Stimulated activated CD4-positive, alpha-beta T cell treated with anti-CD3 and anti-CD28 coated beads, Interleukin-15, amount 100 ng/mL, for 1 hour (primary cell): ENCODE measurements around the gene ANP32E.
A peak's percentile ranks its signal among the peaks of the same experiment; 100 is the strongest.

Source experiments
- DNase-seq, 2 donors: peaks; one replicate each; pipeline ENCODE4 v3.0.0-alpha.2; 2020; ENCODE audit warnings: low read depth in 1 of 2, low spot score in 1 of 2

The ANP32E gene

GRCh38 chr1:150235852-150236613 lies at the start of gene ANP32E:
Gene ANP32E, minus strand, starts transcription at chr1:150236112. Its CDS starts 326 bp downstream, at chr1:150235786.
- DNase-seq, result peak; percentile 78 to 90

GRCh38 chr1:150283260-150283659 lies 47.3 kb upstream of the ANP32E start:
- no peak for DNase-seq

GRCh38 chr1:150282558-150282958 lies 46.6 kb upstream of the ANP32E start:
- peak in 1 of 2 donors; percentile 3 for DNase-seq

GRCh38 chr1:150281758-150282557 lies 46.0 kb upstream of the ANP32E start, which contains the start of gene CIART:
Gene CIART, plus strand, starts transcription at chr1:150282554. Its CDS starts 714 bp downstream, at chr1:150283268.
- DNase-seq, result peak; percentile 47 to 49

- peak; percentile 13 to 39 for DNase-seq
Measured at GRCh38 chr1:150281221-150281757, 45.4 kb upstream of the ANP32E start.

- no peak for DNase-seq
Measured at GRCh38 chr1:150280138-150280707, 44.3 kb upstream of the ANP32E start.

- no peak for DNase-seq
Measured at GRCh38 chr1:150273311-150273710, 37.4 kb upstream of the ANP32E start.

- no peak for DNase-seq
Measured at GRCh38 chr1:150271291-150271959, 35.5 kb upstream of the ANP32E start.

- DNase-seq, result no peak
Measured at GRCh38 chr1:150269451-150269850, 33.5 kb upstream of the ANP32E start.

GRCh38 chr1:150268705-150269403 lies 32.9 kb upstream of the ANP32E start, which contains the start of gene APH1A:
Gene APH1A, minus strand, starts transcription at chr1:150269016. Its CDS starts 206 bp downstream, at chr1:150268810.
- DNase-seq, result peak; percentile 79 to 84

- peak in 1 of 2 donors; percentile 9 for DNase-seq
Measured at GRCh38 chr1:150268340-150268704, 32.4 kb upstream of the ANP32E start.

GRCh38 chr1:150267896-150268295 lies 32.0 kb upstream of the ANP32E start:
- no peak for DNase-seq

- DNase-seq, result no peak
Measured at GRCh38 chr1:150263549-150263948, 27.6 kb upstream of the ANP32E start.

GRCh38 chr1:150262388-150263320 lies 26.7 kb upstream of the ANP32E start:
- DNase-seq, result no peak

- DNase-seq, result no peak
Measured at GRCh38 chr1:150261367-150261766, 25.5 kb upstream of the ANP32E start.

GRCh38 chr1:150259758-150260669 lies 24.1 kb upstream of the ANP32E start:
- no peak for DNase-seq

- DNase-seq, result no peak
Measured at GRCh38 chr1:150259217-150259616, 23.3 kb upstream of the ANP32E start.
